ENCODE results near the gene MT2A.

The MT2A gene

DNA sequence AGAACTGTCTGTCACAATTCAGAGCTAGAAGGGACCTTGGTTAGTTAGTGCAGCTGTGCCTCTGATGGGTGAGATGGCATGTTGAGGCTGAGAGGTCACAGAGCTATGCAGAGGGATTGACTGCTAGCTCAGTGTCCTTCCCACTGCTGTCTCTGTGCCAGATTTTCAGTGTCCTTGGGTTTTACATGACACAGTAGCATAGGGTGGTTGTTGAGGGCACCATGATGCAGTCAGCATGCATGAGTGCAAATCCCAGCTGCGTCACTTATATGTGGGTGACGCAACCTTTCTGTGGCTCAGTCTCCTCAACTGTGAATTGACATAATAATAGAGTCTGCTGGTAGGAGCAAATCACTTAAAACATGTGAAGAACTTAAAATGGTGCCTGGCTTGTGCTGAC lies 32.8 kb downstream of the MT2A start:
- DNase-seq = no peak

DNA sequence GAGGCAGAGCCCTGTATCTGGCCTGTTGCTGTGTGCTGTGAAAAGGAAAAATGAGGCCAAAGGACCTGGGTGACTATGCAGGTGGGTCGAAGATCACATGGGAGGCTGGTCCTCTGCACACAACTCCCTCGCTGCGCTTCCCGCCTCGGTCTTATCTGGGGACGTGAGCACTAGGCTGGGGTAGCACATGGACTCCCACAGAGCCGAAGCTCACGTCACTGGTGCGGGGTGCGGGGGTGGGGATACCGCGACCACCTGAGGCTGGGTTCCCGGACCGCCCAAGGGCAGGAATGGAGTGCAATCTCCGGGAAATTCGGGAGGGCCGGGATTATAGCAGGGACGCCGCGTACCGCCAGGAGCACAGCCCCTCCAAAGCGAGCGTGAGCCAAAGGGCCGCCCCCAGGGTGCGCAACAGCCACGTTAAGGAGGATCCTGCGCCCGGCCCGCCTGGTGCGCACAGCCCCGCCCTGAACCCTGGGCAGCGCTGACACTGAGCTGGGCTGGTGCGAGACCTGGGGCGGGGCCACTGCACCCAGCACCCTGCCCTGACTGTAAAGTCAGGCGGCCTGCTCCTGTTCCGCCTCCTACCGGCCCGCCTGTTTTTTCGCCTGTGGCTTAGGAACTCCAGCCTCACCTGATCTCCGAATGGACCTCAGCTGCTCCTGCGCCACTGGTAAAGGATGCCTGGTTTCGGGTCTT lies 34.8 kb downstream of the MT2A start:
- DNase-seq = no peak

- DNase-seq = no peak
Measured at GRCh38 chr16:56643833-56644232, 35.4 kb downstream of the MT2A start.

DNA sequence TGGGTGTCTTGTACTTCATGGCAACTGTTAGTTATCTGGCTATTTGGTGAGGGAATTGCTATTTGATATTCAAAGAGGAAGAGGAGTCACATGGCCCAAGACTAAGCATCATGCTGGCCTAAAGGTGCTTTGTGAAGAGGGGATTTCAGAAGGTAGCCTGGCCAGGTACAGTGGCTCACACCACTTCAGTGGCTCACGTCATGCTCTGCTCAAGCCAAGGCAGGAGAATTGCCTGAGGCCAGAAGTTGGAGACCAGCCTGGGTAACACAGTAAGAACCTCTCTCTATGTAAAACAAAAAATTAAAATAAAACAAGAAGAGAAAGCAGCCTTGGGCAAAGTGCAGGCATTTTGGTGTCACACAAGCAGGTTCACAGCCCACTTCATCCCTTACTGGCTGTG lies 36.9 kb downstream of the MT2A start:
- DNase-seq = no peak

DNA sequence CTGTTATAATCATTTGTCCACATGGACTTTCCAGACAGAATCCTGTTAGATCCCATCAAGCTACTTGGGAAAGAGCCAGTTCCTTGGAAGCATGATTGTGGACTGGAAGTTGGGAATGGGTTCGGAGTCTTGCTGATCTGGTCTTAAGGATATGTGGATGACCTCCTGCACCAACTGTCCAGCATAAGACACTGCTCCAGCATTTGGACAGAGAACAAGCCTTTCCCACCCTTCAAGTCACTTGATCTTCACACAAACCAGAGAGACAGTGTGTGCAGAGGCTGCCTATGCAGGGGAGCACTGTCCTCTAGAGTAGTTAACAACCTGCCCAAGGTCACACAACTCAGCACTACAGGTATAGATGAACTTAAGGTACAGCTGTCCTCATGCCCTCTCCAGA lies 37.5 kb downstream of the MT2A start:
- no peak for DNase-seq

GRCh38 chr16:56647641-56648431 lies 39.5 kb downstream of the MT2A start:
- DNase-seq = no peak

GRCh38 chr16:56649271-56649670 lies 40.9 kb downstream of the MT2A start:
- DNase-seq = no peak

DNA sequence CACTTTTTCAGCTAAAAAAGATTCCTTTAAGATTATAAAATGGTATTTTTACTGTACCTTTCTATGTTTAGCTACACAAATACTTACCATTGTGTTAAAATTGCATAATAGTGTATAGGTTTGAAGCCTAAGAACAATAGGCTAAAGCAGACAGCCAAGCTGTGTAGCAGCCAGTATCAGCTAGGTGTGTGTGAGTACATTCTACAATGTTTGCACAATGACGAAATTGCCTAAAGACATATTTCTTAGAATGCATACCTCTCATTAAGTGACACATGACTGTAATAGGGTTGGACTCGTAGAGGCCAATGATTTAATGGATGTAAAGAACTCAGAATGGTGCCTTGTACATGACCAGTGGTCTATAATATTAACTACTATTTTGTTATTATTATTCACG lies 41.4 kb downstream of the MT2A start:
- DNase-seq = no peak

DNA sequence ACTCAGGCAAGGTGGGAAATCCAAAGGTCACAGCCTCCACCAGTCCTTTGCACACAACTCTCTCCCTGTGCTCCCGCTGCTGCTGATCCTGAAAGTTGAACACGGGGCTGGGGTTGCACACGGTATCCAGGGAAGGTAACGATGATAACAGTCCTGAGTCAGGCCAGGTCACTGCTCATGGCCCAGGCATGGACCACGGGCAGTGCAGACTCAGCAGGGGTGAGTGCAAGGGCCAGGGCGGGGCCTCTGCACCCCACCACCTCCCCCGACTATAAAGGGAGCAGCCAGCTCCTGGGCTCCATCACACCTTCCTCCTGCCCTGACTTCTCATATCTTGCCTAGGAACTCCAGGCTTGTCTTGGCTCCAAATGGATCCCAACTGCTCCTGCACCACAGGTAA lies 43.2 kb downstream of the MT2A start, which contains the start of gene MT1B:
Gene MT1B (plus strand): TSS at position 301 of the 400 bp plus-strand sequence. CDS start 68 bp downstream, at position 369.
- DNase-seq = no peak

DNA sequence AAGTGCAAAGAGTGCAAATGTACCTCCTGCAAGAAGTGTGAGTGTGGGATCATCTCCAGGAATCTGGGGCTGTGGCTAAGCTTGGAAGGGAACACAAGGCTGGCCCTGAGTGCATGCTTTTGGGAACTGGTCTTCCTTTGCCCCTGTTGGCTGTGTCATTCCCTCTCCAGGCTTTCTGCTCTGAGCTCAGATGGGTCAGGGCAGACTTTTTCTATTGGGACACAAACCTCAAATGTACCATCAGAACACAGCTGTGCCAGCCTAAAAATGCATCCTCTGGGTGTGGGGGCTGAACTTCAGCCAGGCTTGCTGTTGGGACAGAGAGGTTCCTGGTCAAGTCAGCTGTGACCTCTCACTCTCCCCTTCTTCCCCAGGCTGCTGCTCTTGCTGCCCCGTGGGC lies 44.2 kb downstream of the MT2A start:
- DNase-seq = no peak

DNA sequence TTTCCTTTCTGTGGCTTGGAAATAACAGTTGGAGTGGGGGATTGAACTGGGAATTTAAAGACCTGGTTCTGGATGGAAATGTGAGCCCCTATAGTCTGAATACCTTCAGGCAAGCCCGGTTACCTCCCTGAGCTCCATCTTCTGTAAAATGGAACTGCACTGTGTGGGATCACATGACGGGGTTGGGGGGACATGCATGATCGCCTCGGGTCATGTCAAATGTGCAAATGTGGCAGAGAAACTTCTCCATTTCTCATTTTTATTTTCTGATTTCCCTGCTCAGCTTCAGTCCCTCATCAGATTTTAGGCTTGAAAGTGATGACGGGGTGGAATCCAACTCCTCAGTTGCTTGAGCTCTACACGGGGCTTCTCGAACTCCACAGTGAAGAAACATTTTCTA lies 44.8 kb downstream of the MT2A start:
- DNase-seq = no peak

- no peak for DNase-seq
Measured at GRCh38 chr16:56657555-56658326, 49.4 kb downstream of the MT2A start, which contains the start of gene MT1F. Gene MT1F, plus strand, starts transcription at chr16:56657959. Its CDS starts 100 bp downstream, at chr16:56658059.

- no peak for DNase-seq
Measured at GRCh38 chr16:56658327-56658875, 50.0 kb downstream of the MT2A start.

Data from SHP77 (cell line).